22Rv1 (cell line): ENCODE measurements around the gene SRPRA.

Source experiments
- ZFX ChIP-seq: fragments of 450-650 bp; IDR thresholded peaks from 2 replicates; pipeline ENCODE4 v1.6.1; 2017; ENCODE audit warnings: antibody characterized with exemption, borderline replicate concordance
- TF ChIP-seq, protein P1 (sequence below): fragments of 450-650 bp; IDR thresholded peaks from 2 replicates; pipeline ENCODE4 v1.5.1; 2017; ENCODE audit warnings: mild to moderate bottlenecking

DNA sequence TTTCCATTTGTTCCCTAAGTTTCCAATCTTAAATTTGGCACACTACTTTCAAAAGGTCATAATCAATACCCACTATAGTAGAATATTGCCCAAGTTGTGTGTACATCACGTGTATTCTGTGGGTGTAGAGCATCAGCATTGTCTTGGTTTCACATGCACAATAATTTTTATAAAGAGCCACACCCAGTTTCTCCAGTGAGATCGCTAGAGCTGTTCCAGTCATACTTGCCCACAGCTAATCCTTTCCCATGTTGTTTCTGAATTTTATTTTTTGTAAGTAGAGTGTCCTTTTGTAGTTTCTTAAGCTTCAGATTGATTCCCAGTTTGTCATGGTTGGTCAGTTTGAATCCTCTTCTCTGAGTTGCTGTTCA, 43.4 kb downstream of the SRPRA start:
- TF ChIP-seq, protein P1, sequence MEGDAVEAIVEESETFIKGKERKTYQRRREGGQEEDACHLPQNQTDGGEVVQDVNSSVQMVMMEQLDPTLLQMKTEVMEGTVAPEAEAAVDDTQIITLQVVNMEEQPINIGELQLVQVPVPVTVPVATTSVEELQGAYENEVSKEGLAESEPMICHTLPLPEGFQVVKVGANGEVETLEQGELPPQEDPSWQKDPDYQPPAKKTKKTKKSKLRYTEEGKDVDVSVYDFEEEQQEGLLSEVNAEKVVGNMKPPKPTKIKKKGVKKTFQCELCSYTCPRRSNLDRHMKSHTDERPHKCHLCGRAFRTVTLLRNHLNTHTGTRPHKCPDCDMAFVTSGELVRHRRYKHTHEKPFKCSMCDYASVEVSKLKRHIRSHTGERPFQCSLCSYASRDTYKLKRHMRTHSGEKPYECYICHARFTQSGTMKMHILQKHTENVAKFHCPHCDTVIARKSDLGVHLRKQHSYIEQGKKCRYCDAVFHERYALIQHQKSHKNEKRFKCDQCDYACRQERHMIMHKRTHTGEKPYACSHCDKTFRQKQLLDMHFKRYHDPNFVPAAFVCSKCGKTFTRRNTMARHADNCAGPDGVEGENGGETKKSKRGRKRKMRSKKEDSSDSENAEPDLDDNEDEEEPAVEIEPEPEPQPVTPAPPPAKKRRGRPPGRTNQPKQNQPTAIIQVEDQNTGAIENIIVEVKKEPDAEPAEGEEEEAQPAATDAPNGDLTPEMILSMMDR: no peak
- TF ChIP-seq ZFX: no peak
